Measurements from ENCODE around the gene SLC13A4.
"Not testable (repeated sequence)": the region's sequence is repeated elsewhere in the genome, so short reads cannot be mapped to it uniquely, and the experiment has no call there.

The SLC13A4 gene

DNA sequence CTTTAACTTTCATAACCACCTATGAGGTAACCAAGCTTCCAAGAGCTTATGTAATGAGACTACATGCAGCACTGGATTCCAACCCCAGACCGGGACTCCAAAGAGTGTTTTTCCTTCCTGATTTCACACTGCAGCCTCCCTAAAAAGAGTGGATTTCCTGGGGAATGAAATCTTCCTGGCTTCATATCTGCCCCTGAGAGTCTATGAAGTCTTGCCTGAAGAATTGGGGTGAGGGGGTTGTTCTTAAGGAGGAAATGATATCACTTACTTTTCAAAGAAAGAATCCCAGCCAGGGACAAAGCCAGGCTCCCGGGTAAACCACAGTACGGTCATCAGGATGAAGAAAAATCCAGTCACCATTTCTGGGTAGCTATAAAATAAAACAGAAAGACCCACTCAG lies 35.9 kb downstream of the SLC13A4 start:
- DNase-seq (ENCODE audit: low read depth): no peak

DNA sequence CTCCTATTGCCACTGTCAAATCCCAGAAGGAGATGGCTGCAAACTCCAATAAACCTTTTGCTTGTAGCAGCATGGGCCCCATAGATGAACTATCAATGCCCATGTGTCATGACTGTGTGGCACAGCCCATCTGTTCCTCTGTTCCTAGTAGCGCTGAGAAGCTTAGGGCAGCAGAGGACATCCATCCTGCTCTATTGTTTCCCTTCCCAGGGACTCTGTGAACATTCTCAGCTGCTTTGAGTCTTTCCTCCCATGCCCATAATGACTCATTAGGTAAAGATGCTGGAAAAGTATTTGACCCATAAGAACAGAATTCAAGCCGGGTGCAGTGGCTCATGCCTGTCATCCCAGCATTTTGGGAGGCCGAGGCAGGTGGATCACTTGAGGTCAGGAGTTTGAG lies 37.4 kb downstream of the SLC13A4 start:
- DNase-seq (ENCODE audit: low read depth): no peak

GRCh38 chr7:135687466-135687865 lies 40.5 kb downstream of the SLC13A4 start:
- DNase-seq (ENCODE audit: low read depth): no peak

DNA sequence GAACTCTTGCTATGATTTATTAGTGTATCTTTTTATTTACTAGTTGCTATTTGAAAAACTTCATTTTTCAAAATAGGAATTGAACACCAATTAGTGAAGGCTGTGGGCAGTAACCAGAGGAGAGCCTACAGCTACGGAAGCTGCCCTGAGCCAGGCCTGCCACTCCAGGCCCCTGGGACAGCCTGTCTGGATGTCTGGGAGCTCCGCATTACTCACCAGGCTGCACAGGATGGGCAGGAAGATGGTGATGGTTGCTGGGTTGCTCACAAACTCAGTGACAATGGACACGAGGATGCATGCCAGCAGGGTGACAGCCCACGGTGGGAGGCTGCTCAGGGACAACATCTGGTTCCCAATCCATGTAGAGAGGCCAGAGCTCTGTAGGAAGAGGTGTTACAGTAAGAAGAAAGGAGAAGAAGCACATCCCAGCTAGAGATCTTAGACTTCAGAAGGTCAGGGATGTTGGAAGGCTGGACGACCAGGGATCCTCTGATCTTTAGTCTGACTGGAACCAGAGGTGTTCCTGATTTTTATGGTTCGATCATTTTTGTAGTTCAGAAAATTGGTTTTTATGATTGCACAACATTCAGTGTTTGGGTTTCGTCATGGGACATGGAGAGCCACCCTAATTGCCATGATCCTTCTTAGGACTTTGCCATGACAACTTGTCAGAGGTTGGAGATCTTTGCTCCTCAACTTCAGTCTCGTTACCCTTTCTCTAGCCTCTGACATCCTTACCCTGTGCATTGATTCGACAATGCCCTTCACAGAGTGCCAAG lies 42.5 kb downstream of the SLC13A4 start:
- no peak for DNase-seq (ENCODE audit: low read depth)

GRCh38 chr7:135684699-135685098 lies 43.3 kb downstream of the SLC13A4 start:
- no peak for DNase-seq (ENCODE audit: low read depth)

- DNase-seq (ENCODE audit: low read depth): no peak
These were observed 43.9 kb downstream of the SLC13A4 start for GRCh38 chr7:135684136-135684535.

GRCh38 chr7:135683609-135684008 lies 44.4 kb downstream of the SLC13A4 start:
- no peak for DNase-seq (ENCODE audit: low read depth)

DNA sequence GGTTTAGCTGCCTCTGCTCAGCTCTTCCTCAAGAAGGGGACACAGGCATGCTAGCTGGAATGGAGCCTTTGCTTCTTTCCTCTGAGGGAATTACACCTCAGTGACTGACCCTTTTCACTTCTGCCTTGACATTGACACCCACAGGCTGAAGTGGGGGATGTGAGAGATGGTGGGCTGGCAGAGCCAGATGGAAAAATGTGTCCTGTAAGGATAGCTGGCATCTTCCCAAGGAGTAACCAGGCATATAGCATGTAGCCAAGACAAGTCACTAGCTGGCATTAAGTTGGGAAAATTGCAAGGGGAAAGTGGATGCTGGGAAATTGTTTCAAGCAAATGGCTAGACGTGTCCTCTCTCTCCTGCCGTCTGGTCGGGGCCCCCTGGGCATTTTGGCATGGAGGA lies 45.8 kb downstream of the SLC13A4 start:
- no peak for DNase-seq (ENCODE audit: low read depth)

GRCh38 chr7:135681762-135682161 lies 46.2 kb downstream of the SLC13A4 start:
- DNase-seq (ENCODE audit: low read depth): no peak

DNA sequence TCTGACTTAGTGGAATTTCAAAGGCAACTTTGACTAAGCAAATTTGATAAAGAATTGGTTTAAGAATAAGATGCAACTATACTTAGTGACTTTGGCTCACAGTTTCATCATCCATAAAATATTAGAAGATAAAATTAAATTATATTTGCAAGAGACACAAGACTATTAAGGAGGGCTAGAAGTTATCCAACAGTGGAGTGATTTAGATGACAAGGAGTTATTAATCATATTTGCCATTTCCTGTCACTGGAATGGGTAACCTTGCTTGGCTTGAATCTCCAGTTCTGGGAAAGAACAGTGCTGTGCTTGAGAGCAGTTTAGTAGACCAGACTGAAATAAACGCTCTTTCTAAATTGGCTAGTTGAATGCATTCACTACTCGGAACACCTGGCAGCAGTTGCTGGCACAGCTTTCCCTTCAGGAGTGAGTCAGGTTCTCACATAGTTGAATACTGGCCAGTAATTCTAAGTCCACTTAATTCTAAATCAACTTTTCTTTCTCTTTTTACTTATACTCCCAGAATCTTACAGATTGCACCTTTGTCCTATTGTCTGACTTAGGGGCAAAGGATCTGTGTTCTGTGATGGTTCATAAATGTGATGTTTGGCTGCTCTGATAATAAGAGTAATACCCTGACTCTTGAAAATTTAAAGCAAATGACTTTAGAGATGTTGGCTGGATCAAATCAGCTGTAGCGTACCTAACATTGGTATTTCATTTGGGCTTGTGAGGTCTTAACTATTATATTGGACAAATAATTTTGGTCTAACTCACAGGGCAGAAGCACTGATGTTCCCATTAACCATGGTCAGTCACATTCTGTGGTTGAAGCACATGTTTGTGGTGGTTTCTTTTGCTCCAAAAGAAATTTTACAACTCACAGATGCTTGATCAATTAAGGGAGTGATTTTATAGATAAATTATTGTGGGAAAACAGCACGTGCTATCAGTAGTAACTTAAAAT lies 49.1 kb downstream of the SLC13A4 start:
- no peak for DNase-seq (ENCODE audit: low read depth)

GRCh38 chr7:135673360-135673706 lies 54.7 kb downstream of the SLC13A4 start:
- no peak for DNase-seq (ENCODE audit: low read depth)

DNA sequence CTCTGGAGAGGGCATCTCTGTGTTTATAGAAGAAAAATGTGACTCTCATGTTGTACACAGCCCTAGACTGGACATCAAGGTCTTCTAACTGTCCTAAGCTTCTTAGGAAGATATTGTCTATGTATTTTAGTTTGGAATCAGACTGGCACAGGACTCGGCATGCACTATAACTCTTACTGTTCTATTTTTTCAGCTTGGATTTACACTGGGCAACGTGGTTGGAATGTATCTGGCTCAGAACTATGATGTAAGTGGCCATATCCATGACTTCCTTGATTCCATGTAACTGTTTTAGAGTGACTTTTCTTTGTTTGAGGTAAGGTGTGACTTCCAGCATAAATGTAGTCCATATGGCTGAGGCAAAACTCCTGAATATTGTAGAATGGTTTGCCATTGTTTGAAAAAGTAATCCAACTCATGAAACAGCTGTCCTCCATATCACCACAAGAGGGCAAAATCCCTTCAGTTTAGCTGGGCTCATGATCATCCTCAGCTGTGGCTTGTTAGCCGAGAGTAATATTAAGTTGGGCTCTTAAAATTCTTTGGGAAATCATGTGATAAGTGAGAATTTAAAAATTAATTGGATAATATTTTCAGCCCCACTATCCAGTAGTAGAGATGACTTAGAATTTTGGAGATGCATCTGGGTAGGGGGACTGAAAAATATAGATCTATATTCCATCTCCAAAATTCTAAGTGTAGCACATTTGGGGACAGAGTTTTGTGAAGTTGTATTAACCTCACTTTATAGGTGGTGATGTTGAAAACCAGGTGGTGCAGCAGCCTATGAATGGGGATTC lies 55.2 kb downstream of the SLC13A4 start:
- no peak for DNase-seq (ENCODE audit: low read depth)

DNA sequence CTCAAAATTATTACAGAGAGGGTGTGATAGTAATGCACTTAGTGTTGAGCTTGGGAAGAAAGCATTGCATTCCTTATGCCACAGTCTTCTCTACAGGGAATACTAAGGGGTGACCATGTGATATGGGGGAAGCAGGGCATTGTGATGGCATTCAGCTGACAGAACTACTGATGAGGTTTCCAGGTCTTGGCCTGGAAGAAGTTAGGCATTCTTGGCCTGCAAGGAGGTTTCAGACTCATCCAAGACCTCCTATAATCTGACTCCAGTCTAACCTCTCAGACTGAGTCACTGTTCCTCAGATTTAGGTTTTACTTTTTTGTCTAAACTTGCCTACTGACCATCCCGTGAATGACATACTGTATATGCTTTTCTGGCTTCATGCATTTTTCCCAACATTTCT lies 57.8 kb downstream of the SLC13A4 start:
- DNase-seq (ENCODE audit: low read depth): no peak

- DNase-seq (ENCODE audit: low read depth): no peak
These were observed 58.2 kb downstream of the SLC13A4 start for GRCh38 chr7:135669774-135670173.

DNA sequence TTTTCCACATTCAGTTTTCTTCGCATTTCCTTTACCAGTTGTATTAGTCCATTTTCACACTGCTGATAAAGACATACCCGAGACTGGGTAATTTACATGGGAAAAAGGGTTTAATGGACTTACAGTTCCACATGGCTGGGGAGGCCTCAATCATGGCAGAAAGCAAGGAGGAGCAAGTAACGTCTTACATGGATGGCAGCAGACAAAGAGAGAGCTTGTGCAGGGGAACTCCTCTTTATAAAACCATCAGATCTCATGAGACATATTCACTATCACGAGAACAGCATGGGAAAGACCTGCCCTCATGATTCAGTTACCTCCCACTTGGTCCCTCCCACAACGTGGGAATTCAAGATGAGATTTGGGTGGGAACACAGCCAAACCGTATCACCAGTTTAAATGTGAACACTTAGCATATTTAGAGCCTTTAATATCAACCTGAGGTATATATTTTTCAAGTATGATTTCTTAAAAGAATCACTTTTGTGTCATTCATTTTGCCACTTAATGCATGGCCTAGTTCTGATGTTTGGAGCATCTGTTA lies 59.1 kb downstream of the SLC13A4 start:
- not testable (repeated sequence) for DNase-seq (ENCODE audit: low read depth)

DNA sequence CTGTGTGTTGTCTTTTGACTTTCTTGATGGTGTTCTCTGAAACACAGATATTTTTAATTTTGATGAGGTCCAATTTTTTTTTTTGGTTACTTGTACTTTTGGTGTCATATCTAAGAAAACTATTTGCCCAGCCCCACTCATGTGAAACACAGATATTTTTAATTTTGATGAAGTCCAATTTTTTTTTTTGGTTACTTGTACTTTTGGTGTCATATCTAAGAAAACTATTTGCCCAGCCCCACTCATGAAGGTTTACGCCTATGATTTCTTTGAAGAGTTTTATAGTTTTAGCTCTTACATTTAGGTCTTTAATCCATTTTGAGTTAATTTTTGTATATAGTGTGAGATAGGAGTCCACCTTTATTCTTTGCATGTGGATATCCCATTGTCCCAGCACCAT lies 60.4 kb downstream of the SLC13A4 start:
- DNase-seq (ENCODE audit: low read depth): not testable (repeated sequence)

DNA sequence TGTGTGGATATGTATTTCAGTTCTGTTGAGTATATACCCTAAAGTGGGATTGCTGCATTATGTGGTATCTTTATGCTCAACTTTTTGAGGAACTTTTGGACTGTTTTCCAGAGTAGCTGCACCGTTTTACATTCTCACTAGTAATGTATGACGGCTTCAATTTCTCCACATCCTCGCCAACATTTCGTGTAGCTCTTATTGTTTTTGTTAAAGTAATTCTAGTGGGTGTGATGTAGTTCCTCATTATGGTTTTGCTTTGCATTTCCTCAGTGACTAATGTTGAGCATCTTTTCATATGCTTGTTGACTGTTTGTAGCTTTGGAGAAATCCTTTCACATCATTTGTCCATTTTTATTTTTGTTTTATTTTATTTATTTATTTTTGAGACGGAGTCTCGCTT lies 61.1 kb downstream of the SLC13A4 start:
- DNase-seq (ENCODE audit: low read depth): no peak

- DNase-seq (ENCODE audit: low read depth): no peak
These were observed 61.8 kb downstream of the SLC13A4 start for GRCh38 chr7:135666156-135666555.

DNA sequence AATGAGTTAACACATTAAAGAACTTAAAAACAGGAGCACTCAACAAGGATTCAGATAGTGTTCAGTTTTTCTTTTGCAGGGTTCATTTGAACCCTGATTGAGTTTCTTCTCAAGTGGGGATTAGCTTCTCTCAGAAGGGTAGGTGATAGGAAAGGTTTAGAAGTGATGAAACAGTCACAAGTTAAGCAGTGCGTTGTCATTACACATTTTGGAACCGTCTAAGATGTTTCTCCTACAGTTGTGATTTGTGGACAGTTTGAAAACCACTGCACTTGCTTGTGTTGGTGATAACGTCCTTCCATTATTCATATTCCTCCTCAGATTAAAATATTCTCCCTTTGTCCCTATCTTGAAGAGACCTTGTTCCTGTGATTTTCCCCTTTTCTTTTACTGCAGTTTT lies 62.9 kb downstream of the SLC13A4 start:
- no peak for DNase-seq (ENCODE audit: low read depth)

DNA sequence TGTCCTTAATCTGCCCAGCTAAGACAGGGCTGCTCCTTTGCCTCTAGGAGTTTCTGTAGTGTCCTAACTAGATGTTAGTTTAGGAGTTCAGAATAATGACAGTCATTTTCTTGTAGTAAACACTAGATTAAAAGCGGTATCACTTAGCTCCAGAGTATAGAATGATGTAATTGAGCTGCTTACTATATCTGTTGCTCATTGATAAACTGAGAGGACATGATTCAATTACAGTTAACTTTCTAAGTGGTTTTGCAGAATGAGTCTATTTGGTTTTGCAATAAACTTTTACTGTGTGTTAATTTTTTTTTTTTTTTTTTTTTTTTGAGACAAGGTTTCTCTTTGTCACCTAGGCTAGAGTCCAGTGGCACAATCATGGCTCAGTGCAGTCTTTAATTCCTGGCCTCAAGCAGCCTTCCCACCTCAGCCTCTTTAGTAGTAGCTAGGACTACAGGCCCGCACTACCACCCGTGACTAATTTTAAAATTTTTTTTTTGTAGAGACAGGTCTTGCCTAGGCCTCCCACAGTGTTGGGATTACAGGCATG lies 63.9 kb downstream of the SLC13A4 start:
- DNase-seq (ENCODE audit: low read depth): no peak

DNA sequence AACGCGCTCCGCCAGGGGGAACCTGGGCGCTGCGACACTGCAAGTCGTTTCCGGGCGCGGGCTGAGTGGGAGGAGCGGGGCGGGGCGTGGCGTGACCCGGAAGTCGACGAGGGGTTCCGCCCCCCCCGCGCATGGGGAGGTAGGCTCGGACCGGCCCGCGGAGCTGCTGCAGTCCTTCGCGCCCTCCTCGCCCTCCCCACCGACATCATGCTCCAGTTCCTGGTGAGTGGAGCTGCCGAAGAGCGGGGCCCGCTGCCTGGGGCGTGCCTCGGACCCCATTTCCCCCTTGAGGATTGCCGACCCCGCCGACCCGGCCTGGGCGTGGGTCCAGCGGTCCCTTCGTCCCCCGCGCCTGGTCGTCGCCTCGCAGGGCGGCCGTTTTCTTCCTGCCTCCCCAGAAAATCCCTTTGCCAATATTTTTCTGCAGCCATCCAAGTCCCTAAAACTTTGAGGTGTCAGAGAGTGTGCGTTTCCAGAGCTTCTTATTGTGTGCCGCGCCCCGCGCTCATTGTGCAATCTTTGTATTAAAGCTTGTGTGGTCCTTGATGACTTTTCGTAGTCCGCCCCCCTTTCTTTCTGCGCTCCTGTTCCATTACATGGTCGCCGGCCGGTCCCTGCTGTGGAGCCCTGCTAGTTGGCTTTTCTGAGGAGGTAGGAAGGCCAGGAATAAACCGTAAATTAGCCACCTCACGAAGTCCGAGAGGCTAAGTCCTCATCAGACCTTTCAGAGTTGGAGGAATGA lies 65.4 kb downstream of the SLC13A4 start, which contains the start of gene STMP1:
Gene STMP1 (plus strand): TSS at position 142 of the 742 bp plus-strand sequence.
- peak; percentile 94 for DNase-seq (ENCODE audit: low read depth)
